A549 (cell line): ENCODE results near the gene TBX2. TPM values are rescaled to one million over a fixed set of nuclear protein-coding genes. Genes with fewer than 3 reads are reported as not detected.

Experiments
- ATAC-seq, 2 experiments: fragments of 200-7000 bp in 1 of 2; fragments of >200 bp in 1 of 2; cut with Nextera tagmentation in 1 of 2; cut with Tn5 transposase in 1 of 2; 3 replicates each; pipeline versions ENCODE4 v1.8.0 to v1.9.1; 2018 to 2020; ENCODE audit warnings: mild to moderate bottlenecking in 1 of 2, moderate library complexity in 1 of 2
- CTCF ChIA-PET: fragments of 300-600 bp; sonication (Branson Sonifier 250); formaldehyde crosslinking; extraction: SDS; loops from one replicate; lab custom pipeline; 2021; ENCODE audit warnings: antibody characterized with exemption, inconsistent platforms; lab: Yijun Ruan, JAX
- POLR2A ChIA-PET: fragments of 350-600 bp; formaldehyde crosslinking; extraction: SDS; loops from one replicate; lab custom pipeline; 2021; ENCODE audit warnings: antibody characterized with exemption, inconsistent platforms; lab: Yijun Ruan, JAX
- DNase-seq, 2 experiments: peaks; one replicate each; pipeline versions ENCODE4 v3.0.0 to v3.0.0-alpha.2; 2011 to 2016; ENCODE audit warnings: low read depth in 1 of 2, low spot score in 1 of 2
- FAIRE-seq: peaks from 2 replicates; lab custom pipeline; 2011; peaks lifted over from hg19 to GRCh38; lab: Jason Lieb, UNC
- H3K27ac ChIP-seq, 2 experiments: fragments of >200 bp; sonication (Bioruptor Twin); formaldehyde crosslinking; 3 replicates each; pipeline ENCODE4 v1.5.1; 2016 to 2017
- H3K4me1 ChIP-seq: fragments of >200 bp; sonication (Bioruptor Twin); formaldehyde crosslinking; 3 replicates; pipeline ENCODE4 v1.6.1; 2016
- H3K4me2 ChIP-seq: fragments of >200 bp; sonication (Bioruptor Twin); formaldehyde crosslinking; 3 replicates; pipeline ENCODE4 v1.6.1; 2016
- H3K4me3 ChIP-seq: fragments of >200 bp; sonication (Bioruptor Twin); formaldehyde crosslinking; 3 replicates; pipeline ENCODE4 v1.5.1; 2016
- H3K9me3 ChIP-seq: fragments of >200 bp; sonication (Bioruptor Twin); formaldehyde crosslinking; 3 replicates; pipeline ENCODE4 v1.6.1; 2016
- BHLHE40 ChIP-seq: IDR thresholded peaks from 2 replicates; pipeline ENCODE4 v1.6.1; 2012; ENCODE audit warnings: low read depth, low read length, inconsistent platforms
- CBX2 ChIP-seq: fragments of 200-600 bp; sonication (generic); IDR thresholded peaks from 2 replicates; pipeline ENCODE4 v1.6.1; 2016; ENCODE audit warnings: low read depth, mild to moderate bottlenecking, borderline replicate concordance
- CEBPB ChIP-seq, 2 experiments: fragments of >200 bp in 1 of 2; sonication (Bioruptor Twin) in 1 of 2; formaldehyde crosslinking in 1 of 2; IDR thresholded peaks; 2 replicates each; pipeline ENCODE4 v1.6.1; 2012 to 2016
- CHD4 ChIP-seq: fragments of 200-600 bp; sonication (generic); IDR thresholded peaks from 2 replicates; pipeline ENCODE4 v1.6.1; 2016; ENCODE audit warnings: antibody characterized with exemption, mild to moderate bottlenecking, borderline replicate concordance
- ELK1 ChIP-seq: fragments of 150-350 bp; IDR thresholded peaks from 2 replicates; pipeline ENCODE4 v1.6.1; 2014; ENCODE audit warnings: low read depth, mild to moderate bottlenecking, low read length
- FOSL2 ChIP-seq, 2 experiments: fragments of 450-650 bp in 1 of 2; fragments of >200 bp in 1 of 2; sonication (Bioruptor Twin) in 1 of 2; formaldehyde crosslinking; IDR thresholded peaks; 2 replicates each; pipeline versions ENCODE4 v1.5.0 to v1.6.1; 2016 to 2020; ENCODE audit warnings: mild to moderate bottlenecking in 1 of 2, moderate library complexity in 1 of 2
- HDAC2 ChIP-seq: fragments of 200-600 bp; sonication (generic); IDR thresholded peaks from 2 replicates; pipeline ENCODE4 v1.6.1; 2016
- HEYL ChIP-seq: fragments of 250-450 bp; sonication (Bioruptor Pico); IDR thresholded peaks from 2 replicates; pipeline ENCODE4 v1.8.0; 2021; ENCODE audit warnings: mild to moderate bottlenecking, moderate library complexity
- HOXB5 ChIP-seq: fragments of 250-450 bp; sonication (Bioruptor Pico); IDR thresholded peaks from 2 replicates; pipeline ENCODE4 v1.5.0; 2020; ENCODE audit warnings: mild to moderate bottlenecking, moderate library complexity
- NFE2L2 ChIP-seq: fragments of 150-350 bp; conservative IDR thresholded peaks from 2 replicates; pipeline ENCODE4 v1.6.1; 2014; ENCODE audit warnings: low read length
- NR3C1 ChIP-seq: fragments of >200 bp; sonication (Bioruptor Twin); formaldehyde crosslinking; IDR thresholded peaks from 3 replicates; pipeline ENCODE4 v1.6.1; 2017
- POLR2AphosphoS2 ChIP-seq: conservative IDR thresholded peaks from 2 replicates; pipeline ENCODE4 v1.6.1; 2012; ENCODE audit warnings: low read length, improper control_type of control experiment, inconsistent platforms
- RFX5 ChIP-seq: fragments of 450-650 bp; IDR thresholded peaks from 2 replicates; pipeline ENCODE4 v1.7.1; 2014; ENCODE audit warnings: antibody characterized with exemption, mild to moderate bottlenecking, moderate library complexity
- TP53 ChIP-seq: fragments of 250-450 bp; sonication (Bioruptor Pico); IDR thresholded peaks from 2 replicates; pipeline ENCODE4 v1.5.0; 2021; ENCODE audit warnings: mild to moderate bottlenecking, moderate library complexity
- ZNF302 ChIP-seq: fragments of 250-450 bp; sonication (Bioruptor Pico); IDR thresholded peaks from 2 replicates; pipeline ENCODE4 v1.9.0; 2021; ENCODE audit warnings: inconsistent platforms, mild to moderate bottlenecking, moderate library complexity
- ZSCAN20 ChIP-seq: fragments of 250-450 bp; sonication (Bioruptor Pico); IDR thresholded peaks from 2 replicates; pipeline ENCODE4 v1.8.0; 2022; ENCODE audit warnings: mild to moderate bottlenecking, moderate library complexity
- WGBS: methylation state at CpG from one replicate; pipeline ENCODE4 v1.1.6; 2017; ENCODE audit errors: missing lambda C conversion rate; 5-methylcytosine and 5-hydroxymethylcytosine counted together
- polyA plus RNA-seq, 4 experiments: library from polyadenylated mRNA; depleted of rRNA in 3 of 4; stranded (reverse); fragments of >200 nt; fragmentation: RNase III in 1 of 4; extraction: RNeasy Plus Mini Kit Qiagen cat#74134 plus additional on column Dnase treatment in 1 of 4; gene quantifications; 2 replicates in 3 of 4; 3 replicates in 1 of 4; pipeline ENCODE4 v1.2.3, GENCODE V29; 2011 to 2017
- TF ChIP-seq, protein P1 (sequence below): fragments of >200 bp; sonication (Bioruptor Twin); formaldehyde crosslinking; IDR thresholded peaks from 3 replicates; pipeline ENCODE4 v1.5.1; 2016
- TF ChIP-seq, protein P2 (sequence below): IDR thresholded peaks from 2 replicates; pipeline ENCODE4 v1.6.1; 2012

The TBX2 gene
- polyA plus RNA-seq, 2 of the 4 experiments (the other 2 are of a cell fraction): 0.71 to 2.3 TPM

- no peaks in the 10 kb centered on the region for H3K9me3 ChIP-seq
- WGBS: 82% methylated on average over 9 of the region's 9 CpGs
- no peak overlapping the region for H3K4me3 ChIP-seq
- CTCF ChIA-PET: interaction anchor here (0.9 to 1.4 kb wide), 10 partner anchors 10 to 389 kb away, joined by 3 to 6 read pairs (median 4); no protein-coding TSS in a partner anchor
- POLR2A ChIA-PET: no interaction called here
- peaks cover 5% of the 10 kb centered on the region for H3K4me1 ChIP-seq
- no peak overlapping the region for H3K27ac ChIP-seq
- DNase-seq (no peak), ATAC-seq (peak in 1 of 2 experiments; percentile 52; a peak in 3 of 6 replicates), FAIRE-seq (peak; percentile 18)
- H3K4me2 ChIP-seq: no peak overlapping the region
- TF ChIP-seq CEBPB (IDR thresholded peaks at IDR 0.05): no peak
- peak; percentile 57; the same call in 1 of the 2 replicates for TF ChIP-seq RFX5
- TF ChIP-seq HEYL: no peak
Measured at GRCh38 chr17:61449707-61450640, 50.3 kb downstream of the TBX2 start.

GRCh38 chr17:61450641-61451537 is 51.2 kb downstream of the TBX2 start:
- 87% methylated on average over 19 of the region's 19 CpGs for WGBS

More at GRCh38 chr17:61450641-61451537, 51.2 kb downstream of the TBX2 start:
- DNase-seq (no peak), ATAC-seq (peak in 1 of 2 experiments; percentile 70; a peak in 3 of 6 replicates), FAIRE-seq (no peak)
- CTCF ChIA-PET: interaction anchor here (1.1 to 1.4 kb wide), 5 partner anchors 16 to 124 kb away, joined by 3 to 5 read pairs (median 3); no protein-coding TSS in a partner anchor
- Histone ChIP-seq H3K4me1 (no peaks in the 10 kb centered on the region), H3K9me3 (no peaks in the 10 kb centered on the region), H3K4me2 (no peak overlapping the region), H3K4me3 (no peak overlapping the region), H3K27ac (no peak overlapping the region)
- POLR2A ChIA-PET: no interaction called here
- TF ChIP-seq, protein P1, sequence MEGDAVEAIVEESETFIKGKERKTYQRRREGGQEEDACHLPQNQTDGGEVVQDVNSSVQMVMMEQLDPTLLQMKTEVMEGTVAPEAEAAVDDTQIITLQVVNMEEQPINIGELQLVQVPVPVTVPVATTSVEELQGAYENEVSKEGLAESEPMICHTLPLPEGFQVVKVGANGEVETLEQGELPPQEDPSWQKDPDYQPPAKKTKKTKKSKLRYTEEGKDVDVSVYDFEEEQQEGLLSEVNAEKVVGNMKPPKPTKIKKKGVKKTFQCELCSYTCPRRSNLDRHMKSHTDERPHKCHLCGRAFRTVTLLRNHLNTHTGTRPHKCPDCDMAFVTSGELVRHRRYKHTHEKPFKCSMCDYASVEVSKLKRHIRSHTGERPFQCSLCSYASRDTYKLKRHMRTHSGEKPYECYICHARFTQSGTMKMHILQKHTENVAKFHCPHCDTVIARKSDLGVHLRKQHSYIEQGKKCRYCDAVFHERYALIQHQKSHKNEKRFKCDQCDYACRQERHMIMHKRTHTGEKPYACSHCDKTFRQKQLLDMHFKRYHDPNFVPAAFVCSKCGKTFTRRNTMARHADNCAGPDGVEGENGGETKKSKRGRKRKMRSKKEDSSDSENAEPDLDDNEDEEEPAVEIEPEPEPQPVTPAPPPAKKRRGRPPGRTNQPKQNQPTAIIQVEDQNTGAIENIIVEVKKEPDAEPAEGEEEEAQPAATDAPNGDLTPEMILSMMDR: no peak
- TF ChIP-seq ELK1 (no peak), NFE2L2 (no peak), CHD4 (no peak), HOXB5 (CRISPR knock-in tag) (no peak), HDAC2 (no peak), BHLHE40 (no peak), ZSCAN20 (CRISPR knock-in tag) (no peak), ZNF302 (CRISPR knock-in tag) (no peak), CBX2 (no peak), POLR2AphosphoS2 (no peak), TP53 (no peak), FOSL2 (IDR thresholded peaks at IDR 0.05) (no peak), FOSL2 (CRISPR knock-in tag; IDR thresholded peaks at IDR 0.05) (no peak), NR3C1 (no peak)
- TF ChIP-seq, protein P2, sequence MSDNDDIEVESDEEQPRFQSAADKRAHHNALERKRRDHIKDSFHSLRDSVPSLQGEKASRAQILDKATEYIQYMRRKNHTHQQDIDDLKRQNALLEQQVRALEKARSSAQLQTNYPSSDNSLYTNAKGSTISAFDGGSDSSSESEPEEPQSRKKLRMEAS: no peak
